Ishikawa (cell line): ENCODE measurements around the gene RAB25.
A peak's percentile ranks its signal among the peaks of the same experiment; 100 is the strongest.

Source experiments
- CEBPB ChIP-seq: IDR thresholded peaks from 2 replicates; pipeline ENCODE4 v1.6.1; 2012
- CREB1 ChIP-seq: IDR thresholded peaks from 2 replicates; pipeline ENCODE4 v1.6.1; 2012; ENCODE audit warnings: low read depth
- EGR1 ChIP-seq: IDR thresholded peaks from 2 replicates; pipeline ENCODE4 v1.6.1; 2012
- EP300 ChIP-seq: IDR thresholded peaks from 2 replicates; pipeline ENCODE4 v1.6.1; 2012; ENCODE audit warnings: borderline replicate concordance
- FOXM1 ChIP-seq: IDR thresholded peaks from 2 replicates; pipeline ENCODE4 v1.6.1; 2012; ENCODE audit warnings: low read depth, borderline replicate concordance
- NFIC ChIP-seq: IDR thresholded peaks from 2 replicates; pipeline ENCODE4 v1.6.1; 2012
- RAD21 ChIP-seq: IDR thresholded peaks from 2 replicates; pipeline ENCODE4 v1.6.1; 2012; ENCODE audit warnings: low read depth
- REST ChIP-seq: IDR thresholded peaks from 2 replicates; pipeline ENCODE4 v1.6.1; 2012; ENCODE audit warnings: low read depth, mild to moderate bottlenecking
- TAF1 ChIP-seq: IDR thresholded peaks from 2 replicates; pipeline ENCODE4 v1.6.1; 2012; ENCODE audit warnings: low read depth, mild to moderate bottlenecking
- TCF12 ChIP-seq: IDR thresholded peaks from 2 replicates; pipeline ENCODE4 v1.6.1; 2012; ENCODE audit warnings: low read depth
- TEAD4 ChIP-seq: IDR thresholded peaks from 2 replicates; pipeline ENCODE4 v1.6.1; 2012
- YY1 ChIP-seq: IDR thresholded peaks from 2 replicates; pipeline ENCODE4 v1.6.1; 2012; ENCODE audit warnings: low read depth
- ZBTB7A ChIP-seq: IDR thresholded peaks from 2 replicates; pipeline ENCODE4 v1.6.1; 2012; ENCODE audit warnings: low read depth
- TF ChIP-seq, protein P1 (sequence below): IDR thresholded peaks from 2 replicates; pipeline ENCODE4 v1.6.1; 2012
- TF ChIP-seq, protein P2 (sequence below): IDR thresholded peaks from 2 replicates; pipeline ENCODE4 v1.6.1; 2012

RAB25 gene

GRCh38 chr1:156020293-156021092, 40.5 kb upstream of the RAB25 start, which contains the start of gene SSR2:
Gene SSR2 (minus strand): TSS chr1:156020951. CDS start chr1:156020167, 784 bp downstream.
- TF ChIP-seq CREB1, result peak; percentile 56; the same call in 1 of the 2 replicates
- no peak for TF ChIP-seq CEBPB
- TF ChIP-seq EGR1, result no peak
- TF ChIP-seq RAD21, result no peak
- TF ChIP-seq TEAD4, result no peak
- TF ChIP-seq YY1, result no peak
- TF ChIP-seq NFIC, result no peak
- peak; percentile 45; the same call in 1 of the 2 replicates for TF ChIP-seq TAF1
- TF ChIP-seq REST, result no peak
- TF ChIP-seq ZBTB7A, result no peak
- TF ChIP-seq, protein P1, sequence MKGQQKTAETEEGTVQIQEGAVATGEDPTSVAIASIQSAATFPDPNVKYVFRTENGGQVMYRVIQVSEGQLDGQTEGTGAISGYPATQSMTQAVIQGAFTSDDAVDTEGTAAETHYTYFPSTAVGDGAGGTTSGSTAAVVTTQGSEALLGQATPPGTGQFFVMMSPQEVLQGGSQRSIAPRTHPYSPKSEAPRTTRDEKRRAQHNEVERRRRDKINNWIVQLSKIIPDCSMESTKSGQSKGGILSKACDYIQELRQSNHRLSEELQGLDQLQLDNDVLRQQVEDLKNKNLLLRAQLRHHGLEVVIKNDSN, result no peak
- TF ChIP-seq, protein P2, sequence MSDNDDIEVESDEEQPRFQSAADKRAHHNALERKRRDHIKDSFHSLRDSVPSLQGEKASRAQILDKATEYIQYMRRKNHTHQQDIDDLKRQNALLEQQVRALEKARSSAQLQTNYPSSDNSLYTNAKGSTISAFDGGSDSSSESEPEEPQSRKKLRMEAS, result peak; percentile 57
- TF ChIP-seq FOXM1, result no peak

DNA sequence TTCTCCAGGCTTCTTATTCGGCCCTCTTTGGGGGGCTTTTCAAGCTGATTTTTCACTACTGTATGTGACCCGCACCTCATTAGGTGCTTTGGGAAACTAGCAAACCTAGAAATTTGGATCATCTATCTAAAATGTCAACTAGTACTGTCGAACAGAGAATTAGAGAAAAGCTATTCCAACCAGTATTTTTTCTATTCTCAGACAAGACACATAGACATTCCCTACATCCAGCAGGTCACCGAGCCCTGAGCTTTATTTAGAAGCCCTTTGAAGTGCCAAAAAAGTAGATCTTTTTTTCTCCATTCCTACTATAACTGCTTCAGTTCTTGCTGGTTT, 39.9 kb upstream of the RAB25 start:
- TF ChIP-seq YY1 (no peak), TAF1 (no peak), TCF12 (no peak), REST (no peak), TEAD4 (no peak), RAD21 (no peak), FOXM1 (no peak), CEBPB (no peak), CREB1 (no peak), EGR1 (no peak), ZBTB7A (no peak)
- TF ChIP-seq, protein P1, result no peak
- TF ChIP-seq, protein P2, result no peak

- TF ChIP-seq EGR1 (no peak), RAD21 (no peak), CREB1 (no peak), YY1 (no peak), REST (no peak)
- TF ChIP-seq, protein P2, result no peak
- TF ChIP-seq, protein P1, result no peak
Observed at GRCh38 chr1:156021954-156022353, 39.0 kb upstream of the RAB25 start.

GRCh38 chr1:156024801-156025200, 36.2 kb upstream of the RAB25 start:
- TF ChIP-seq NFIC (no peak), TAF1 (no peak), TEAD4 (no peak), TCF12 (no peak), EP300 (no peak), REST (no peak), EGR1 (no peak), FOXM1 (no peak)
- TF ChIP-seq, protein P1, result no peak
